ENCODE measurements around the gene ARID3A.
"Not testable (repeated sequence)": the region's sequence is repeated elsewhere in the genome, so short reads cannot be mapped to it uniquely, and the experiment has no call there.

ARID3A gene

GRCh38 chr19:948842-949496, 23.1 kb downstream of the ARID3A start:
- no peak for DNase-seq (ENCODE audit: low read depth)

DNA sequence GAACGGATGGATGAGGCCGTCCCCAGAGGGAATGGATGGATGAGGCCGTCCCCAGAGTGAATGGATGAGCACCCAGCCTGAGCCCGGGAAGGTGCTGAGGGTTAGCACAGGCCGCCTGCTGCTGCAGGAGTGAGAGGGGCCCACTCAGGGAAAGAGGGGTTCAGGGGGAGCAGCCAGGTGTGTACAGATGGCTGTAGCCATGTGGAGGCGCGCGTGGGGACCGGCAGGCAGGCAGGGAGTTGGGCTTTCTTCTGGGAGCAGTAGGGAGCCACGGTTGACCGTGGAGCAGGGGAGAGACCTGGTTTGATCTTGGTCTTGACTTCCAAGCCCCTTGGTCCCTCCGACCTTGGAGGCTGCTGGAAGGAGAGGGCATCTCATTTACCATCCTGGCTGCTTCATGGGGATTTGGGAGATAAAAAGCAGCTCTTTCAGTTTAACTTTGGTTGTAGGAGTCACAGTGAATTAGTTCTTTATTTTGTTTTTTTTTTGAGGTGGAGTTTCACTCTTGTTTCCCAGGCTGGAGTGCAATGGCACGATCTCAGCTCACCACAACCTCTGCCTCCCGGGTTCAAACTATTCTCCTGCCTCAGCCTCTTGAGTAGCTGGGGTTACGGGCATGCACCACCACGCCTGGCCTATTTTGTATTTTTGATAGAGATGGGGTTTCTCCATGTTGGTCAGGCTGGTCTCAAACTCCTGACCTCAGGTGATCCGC, 24.7 kb downstream of the ARID3A start:
- DNase-seq (ENCODE audit: low read depth): no peak

- no peak for DNase-seq (ENCODE audit: low read depth)
Measured at GRCh38 chr19:952049-952679, 26.3 kb downstream of the ARID3A start.

DNA sequence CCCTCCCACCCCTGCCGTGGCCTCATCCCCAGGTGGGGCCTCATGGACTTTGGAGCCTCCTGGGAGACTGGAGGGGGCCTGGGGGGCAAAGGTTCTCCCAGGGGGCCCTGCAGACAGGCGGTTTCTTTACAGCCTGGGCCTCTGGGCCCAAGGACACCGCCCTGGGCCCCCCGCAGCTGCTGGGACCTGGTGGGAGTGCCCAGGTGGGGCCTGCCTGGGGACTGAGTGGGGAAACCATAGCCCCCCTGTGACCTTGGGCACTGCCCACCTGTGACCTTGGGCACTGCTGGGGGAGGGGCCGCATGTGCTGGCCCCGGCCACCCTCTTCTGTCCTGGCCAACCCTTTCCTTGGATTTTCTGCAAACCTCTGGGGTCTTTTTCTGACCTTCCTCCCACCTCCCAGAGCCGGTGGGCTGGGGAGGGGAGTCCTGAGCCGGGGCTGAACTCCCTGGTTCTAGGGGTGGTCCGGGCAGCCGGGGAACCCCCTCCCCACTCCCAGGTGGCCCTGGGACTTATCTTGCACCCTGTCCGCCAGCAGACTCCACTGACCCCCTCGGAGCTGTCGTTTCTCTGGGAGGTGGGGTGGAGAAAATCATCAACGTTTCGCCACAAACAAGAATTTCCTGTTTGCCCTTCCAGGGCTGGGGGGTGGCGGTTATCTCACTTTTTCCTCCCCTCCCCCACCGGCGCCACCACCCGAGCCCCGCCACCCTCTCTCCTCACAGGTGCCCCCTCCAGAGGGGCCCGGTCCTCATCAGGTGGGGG, 27.0 kb downstream of the ARID3A start:
- DNase-seq (ENCODE audit: low read depth): peak; percentile 65

DNA sequence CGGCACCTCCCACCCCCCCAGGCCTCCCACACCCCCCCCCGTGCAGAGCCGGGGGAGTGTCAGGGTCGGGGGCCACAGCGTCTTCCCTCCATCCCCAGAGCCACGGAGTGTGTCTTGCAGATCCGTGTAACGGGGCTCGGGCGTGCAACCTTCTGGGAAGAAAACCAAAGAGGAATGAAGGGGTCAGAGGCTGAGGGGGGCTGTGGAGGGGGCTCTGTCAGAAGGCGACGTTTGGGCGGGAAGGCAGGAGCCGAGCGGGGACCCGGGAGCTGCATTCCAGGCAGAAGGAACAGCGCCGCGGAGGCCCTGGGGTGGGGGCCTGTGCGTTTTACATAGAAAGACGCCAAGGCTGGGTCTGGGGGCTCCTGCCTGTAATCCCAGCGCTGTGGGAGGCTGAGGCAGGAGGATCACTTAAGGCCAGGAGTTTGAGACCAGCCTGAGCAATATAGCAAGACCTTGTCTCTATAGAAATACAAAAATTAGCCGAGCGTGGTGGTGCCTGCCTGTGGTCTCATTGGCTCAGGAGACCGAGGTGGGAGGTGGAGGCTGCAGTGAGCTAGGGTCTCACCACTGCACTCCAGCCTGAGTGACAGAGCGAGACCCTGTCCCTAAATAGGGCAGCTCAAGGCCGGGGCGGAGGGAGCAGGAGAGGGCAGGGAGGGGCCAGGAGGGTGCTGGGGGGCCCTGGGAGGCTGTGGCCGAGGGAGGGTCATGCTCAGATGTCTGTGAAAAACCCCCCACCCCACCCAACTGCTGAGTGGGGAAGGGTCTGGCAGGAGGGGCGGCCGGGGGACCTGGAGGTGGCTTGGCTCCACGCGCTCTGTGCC, 27.8 kb downstream of the ARID3A start:
- no peak for DNase-seq (ENCODE audit: low read depth)

DNA sequence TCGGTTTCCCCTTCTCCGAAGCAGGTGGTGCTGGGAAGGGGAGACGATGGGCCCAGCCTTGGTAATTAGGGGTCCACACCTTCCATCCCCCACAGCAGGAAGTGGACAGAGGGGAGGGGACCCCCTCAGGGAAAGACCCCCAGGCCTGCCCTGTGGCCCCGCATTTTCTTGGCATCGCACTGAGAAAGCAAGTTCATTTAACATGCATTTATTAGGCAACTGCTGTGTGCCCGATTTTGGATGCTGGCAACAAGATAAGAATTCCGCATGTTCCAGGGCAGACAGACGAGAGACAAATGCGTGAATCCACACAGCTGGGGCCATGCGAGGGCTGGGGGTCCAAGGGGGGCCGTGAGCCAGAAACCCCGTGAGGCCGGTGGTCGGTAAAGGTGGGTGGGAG, 28.4 kb downstream of the ARID3A start:
- no peak for DNase-seq (ENCODE audit: low read depth)

- no peak for DNase-seq (ENCODE audit: low read depth)
Measured at GRCh38 chr19:954672-955494, 29.0 kb downstream of the ARID3A start.

- no peak for DNase-seq (ENCODE audit: low read depth)
Measured at GRCh38 chr19:955803-956765, 30.2 kb downstream of the ARID3A start.

GRCh38 chr19:956766-957440, 31.1 kb downstream of the ARID3A start:
- peak; percentile 84 for DNase-seq (ENCODE audit: low read depth)

DNA sequence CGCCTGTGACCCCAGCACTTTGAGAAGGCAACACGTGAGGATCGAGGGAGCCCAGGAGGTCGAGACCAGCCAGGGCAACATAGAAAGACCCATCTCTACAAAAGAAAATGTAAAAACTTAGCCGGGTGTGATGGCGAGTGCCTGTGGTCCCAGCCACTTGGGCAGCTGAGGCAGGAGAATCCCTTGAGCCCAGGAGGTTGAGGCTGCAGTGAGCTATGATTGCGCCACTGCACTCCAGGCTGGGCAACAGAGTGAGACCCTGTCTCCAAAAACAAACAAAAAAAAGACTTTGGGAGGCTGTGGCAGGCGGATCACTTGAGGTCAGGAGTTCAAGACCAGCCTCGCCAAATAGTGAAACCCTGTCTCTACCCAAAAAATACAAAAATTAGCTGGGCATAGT, 31.7 kb downstream of the ARID3A start:
- DNase-seq (ENCODE audit: low read depth): not testable (repeated sequence)

- DNase-seq (ENCODE audit: low read depth): peak; percentile 37
Measured at GRCh38 chr19:958967-959855, 33.4 kb downstream of the ARID3A start.

DNA sequence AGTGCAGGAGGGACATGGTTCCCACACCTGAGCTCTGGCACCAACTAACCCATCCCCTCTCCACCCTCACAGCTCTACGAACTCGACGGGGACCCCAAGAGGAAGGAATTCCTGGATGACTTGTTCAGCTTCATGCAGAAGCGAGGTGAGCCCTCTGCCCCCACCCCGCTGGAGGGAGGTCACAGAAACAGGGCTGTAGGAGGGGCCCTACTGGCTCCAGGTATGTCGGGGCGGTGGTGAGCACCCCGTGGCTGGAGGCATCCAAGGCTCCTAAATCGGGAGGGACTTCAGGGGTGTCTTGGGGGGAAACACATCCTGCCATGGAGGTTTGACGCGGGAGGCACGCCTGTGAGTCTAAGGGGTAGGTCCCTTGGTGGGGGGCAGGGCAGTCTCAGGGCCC, 34.2 kb downstream of the ARID3A start:
- DNase-seq (ENCODE audit: low read depth): no peak

GRCh38 chr19:960601-960938, 34.7 kb downstream of the ARID3A start:
- no peak for DNase-seq (ENCODE audit: low read depth)

- DNase-seq (ENCODE audit: low read depth): peak; percentile 62
Measured at GRCh38 chr19:961866-962620, 36.2 kb downstream of the ARID3A start.

DNA sequence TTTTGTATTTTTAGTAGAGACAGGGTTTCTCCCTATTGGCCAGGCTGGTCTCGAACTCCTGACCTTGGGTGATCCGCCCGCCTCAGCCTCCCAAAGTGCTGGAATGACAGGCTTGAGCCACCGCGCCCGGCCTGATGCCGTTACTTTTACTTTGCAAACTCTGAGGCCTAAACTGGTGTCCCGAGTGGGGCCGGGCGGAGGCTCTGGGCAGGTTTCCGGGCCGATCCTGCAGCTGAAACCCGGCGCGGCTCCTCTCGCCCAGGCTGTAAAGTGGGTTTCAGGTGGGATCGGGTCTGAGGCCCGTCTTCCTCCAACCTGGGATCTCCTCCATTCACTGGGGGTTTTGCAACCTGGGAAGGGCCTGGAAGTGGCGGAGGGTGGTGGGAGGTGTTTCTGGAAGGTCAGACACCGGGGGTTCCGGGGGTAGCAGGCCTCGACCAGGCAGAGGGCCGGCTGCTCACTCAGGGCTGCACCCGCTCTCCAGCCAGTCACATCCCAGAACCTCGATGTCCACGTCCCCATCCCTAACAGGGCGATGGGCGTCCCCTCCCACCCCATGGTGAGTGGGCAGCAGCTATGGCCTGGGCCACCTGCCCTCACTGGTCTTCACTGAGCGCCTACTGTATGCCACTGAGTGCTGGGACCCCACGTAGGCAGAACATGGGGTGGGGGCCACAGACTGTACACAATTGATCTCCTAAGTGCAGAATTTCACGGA, 37.0 kb downstream of the ARID3A start:
- no peak for DNase-seq (ENCODE audit: low read depth)

DNA sequence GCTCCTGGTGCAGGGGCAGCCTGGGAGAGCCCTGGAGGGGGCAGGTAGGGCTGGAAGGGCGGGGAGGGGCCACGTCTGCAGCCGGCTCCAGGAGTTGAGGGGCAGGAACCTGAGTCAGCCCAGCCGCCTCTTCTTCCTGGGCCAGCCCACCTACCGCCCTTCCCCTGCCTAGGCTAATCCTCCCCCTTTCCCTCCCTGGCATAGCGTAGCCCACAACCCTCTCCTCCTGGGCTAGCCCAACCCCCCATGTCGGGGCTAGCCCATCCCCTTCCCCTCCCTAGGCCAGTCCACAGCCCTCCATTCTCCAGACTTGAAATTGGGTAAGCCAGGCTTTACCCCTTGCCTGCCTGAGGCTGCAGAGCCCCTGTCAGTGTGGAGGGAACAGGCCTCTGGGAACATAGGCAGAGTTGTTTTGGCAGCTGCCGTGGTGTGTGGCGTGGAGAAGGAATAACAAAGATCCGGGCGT, 37.7 kb downstream of the ARID3A start:
- DNase-seq (ENCODE audit: low read depth): no peak

DNA sequence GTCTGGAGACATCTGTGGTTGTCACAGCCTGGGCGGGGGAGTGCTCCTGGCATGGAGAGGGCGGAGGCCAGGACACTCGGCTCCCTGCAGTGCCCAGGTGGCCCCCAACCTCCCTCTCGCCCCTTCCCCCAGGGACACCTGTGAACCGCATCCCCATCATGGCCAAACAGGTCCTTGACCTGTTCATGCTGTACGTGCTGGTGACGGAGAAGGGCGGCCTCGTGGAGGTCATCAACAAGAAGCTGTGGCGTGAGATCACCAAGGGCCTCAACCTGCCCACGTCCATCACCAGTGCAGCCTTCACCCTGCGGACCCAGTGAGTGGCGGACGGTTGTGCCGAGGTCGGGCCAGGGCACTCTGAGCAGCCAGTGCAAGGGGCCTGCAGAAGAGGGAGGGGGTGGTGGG, 38.3 kb downstream of the ARID3A start:
- no peak for DNase-seq (ENCODE audit: low read depth)
